HEK293 (cell line): ENCODE results near the gene HEXIM1.

Experiments used
- GFI1B ChIP-seq: fragments of 450-650 bp; formaldehyde crosslinking; IDR thresholded peaks from 2 replicates; pipeline ENCODE4 v1.5.1; 2016; ENCODE audit warnings: missing biosample characterization, missing genetic modification characterization
- MEIS1 ChIP-seq: sonication (generic); formaldehyde crosslinking; IDR thresholded peaks from 2 replicates; pipeline ENCODE4 v1.8.1; 2022; ENCODE audit warnings: missing genetic modification reagents, mild to moderate bottlenecking, borderline replicate concordance
- OSR2 ChIP-seq: fragments of 450-650 bp; formaldehyde crosslinking; IDR thresholded peaks from 2 replicates; pipeline ENCODE4 v1.5.1; 2016; ENCODE audit warnings: missing biosample characterization, missing genetic modification characterization
- SCRT1 ChIP-seq: fragments of 450-650 bp; formaldehyde crosslinking; IDR thresholded peaks from 2 replicates; pipeline ENCODE4 v1.5.1; 2016; ENCODE audit warnings: missing biosample characterization, missing genetic modification characterization, borderline replicate concordance
- SCRT2 ChIP-seq: fragments of 450-650 bp; formaldehyde crosslinking; IDR thresholded peaks from 2 replicates; pipeline ENCODE4 v1.5.1; 2016; ENCODE audit warnings: missing biosample characterization, missing genetic modification characterization
- ZNF157 ChIP-seq: fragments of 450-650 bp; formaldehyde crosslinking; IDR thresholded peaks from 2 replicates; pipeline ENCODE4 v1.5.1; 2016; ENCODE audit warnings: missing biosample characterization, missing genetic modification characterization
- ZNF184 ChIP-seq: fragments of 450-650 bp; IDR thresholded peaks from 2 replicates; pipeline ENCODE4 v1.5.1; 2018; ENCODE audit warnings: missing biosample characterization, mild to moderate bottlenecking, missing genetic modification characterization
- ZNF211 ChIP-seq: fragments of 450-650 bp; formaldehyde crosslinking; IDR thresholded peaks from 2 replicates; pipeline ENCODE4 v1.5.1; 2016; ENCODE audit warnings: low read depth, missing biosample characterization, missing genetic modification characterization
- ZNF302 ChIP-seq: fragments of 450-650 bp; formaldehyde crosslinking; IDR thresholded peaks from 2 replicates; pipeline ENCODE4 v1.5.1; 2016; ENCODE audit warnings: missing biosample characterization, missing genetic modification characterization, low read depth
- ZNF311 ChIP-seq: fragments of 450-650 bp; formaldehyde crosslinking; IDR thresholded peaks from 2 replicates; pipeline ENCODE4 v1.5.1; 2017; ENCODE audit warnings: missing biosample characterization, missing genetic modification characterization, borderline replicate concordance
- ZNF37A ChIP-seq: fragments of 450-650 bp; IDR thresholded peaks from 2 replicates; pipeline ENCODE4 v1.5.1; 2018; ENCODE audit warnings: missing biosample characterization, missing genetic modification characterization
- ZNF423 ChIP-seq: fragments of 450-650 bp; formaldehyde crosslinking; IDR thresholded peaks from 2 replicates; pipeline ENCODE4 v1.5.1; 2016; ENCODE audit warnings: missing biosample characterization, missing genetic modification characterization
- ZNF433 ChIP-seq: fragments of 450-650 bp; formaldehyde crosslinking; IDR thresholded peaks from 2 replicates; pipeline ENCODE4 v1.5.1; 2016; ENCODE audit warnings: missing biosample characterization, missing genetic modification characterization, low read depth
- ZNF529 ChIP-seq: fragments of 450-650 bp; formaldehyde crosslinking; IDR thresholded peaks from 2 replicates; pipeline ENCODE4 v1.5.1; 2017; ENCODE audit warnings: missing genetic modification characterization, missing biosample characterization; ENCODE audit not compliant: insufficient replicate concordance
- ZNF549 ChIP-seq: fragments of 450-650 bp; IDR thresholded peaks from 2 replicates; pipeline ENCODE4 v1.5.1; 2018; ENCODE audit warnings: missing biosample characterization, missing genetic modification characterization, mild to moderate bottlenecking, inconsistent platforms, moderate library complexity
- ZNF623 ChIP-seq: fragments of 450-650 bp; formaldehyde crosslinking; IDR thresholded peaks from 2 replicates; pipeline ENCODE4 v1.5.1; 2016; ENCODE audit warnings: missing biosample characterization, missing genetic modification characterization
- ZNF76 ChIP-seq: fragments of 450-650 bp; formaldehyde crosslinking; IDR thresholded peaks from 2 replicates; pipeline ENCODE4; 2016; ENCODE audit warnings: low read depth, missing biosample characterization, missing genetic modification characterization, borderline replicate concordance
- ZNF777 ChIP-seq: fragments of 450-650 bp; formaldehyde crosslinking; IDR thresholded peaks from 2 replicates; pipeline ENCODE4 v1.5.1; 2017; ENCODE audit warnings: missing biosample characterization, missing genetic modification characterization, borderline replicate concordance
- ZNF830 ChIP-seq: fragments of 450-650 bp; IDR thresholded peaks from 2 replicates; pipeline ENCODE4 v1.5.0; 2018; ENCODE audit warnings: missing biosample characterization, missing genetic modification characterization, low read depth, mild to moderate bottlenecking, moderate library complexity
- ZSCAN23 ChIP-seq: fragments of 450-650 bp; formaldehyde crosslinking; IDR thresholded peaks from 2 replicates; pipeline ENCODE4 v1.5.1; 2016; ENCODE audit warnings: missing biosample characterization, missing genetic modification characterization
- TF ChIP-seq, protein P1 (sequence below): fragments of 450-650 bp; formaldehyde crosslinking; IDR thresholded peaks from 2 replicates; pipeline ENCODE4 v1.5.1; 2017; ENCODE audit warnings: missing biosample characterization, missing genetic modification characterization
- TF ChIP-seq, protein P2 (sequence below): fragments of 450-650 bp; formaldehyde crosslinking; IDR thresholded peaks from 2 replicates; pipeline ENCODE4 v1.5.1; 2016; ENCODE audit warnings: missing biosample characterization, missing genetic modification characterization
- TF ChIP-seq, protein P3 (sequence below): fragments of 450-650 bp; IDR thresholded peaks from 2 replicates; pipeline ENCODE4 v1.5.1; 2018; ENCODE audit warnings: missing biosample characterization, missing genetic modification characterization
- TF ChIP-seq, protein P4 (sequence below): fragments of 450-650 bp; formaldehyde crosslinking; IDR thresholded peaks from 2 replicates; pipeline ENCODE4 v1.5.1; 2016; ENCODE audit warnings: missing biosample characterization, missing genetic modification characterization
- TF ChIP-seq, protein P5 (sequence below): fragments of 450-650 bp; formaldehyde crosslinking; IDR thresholded peaks from 2 replicates; pipeline ENCODE4 v1.5.1; 2016; ENCODE audit warnings: missing biosample characterization, missing genetic modification characterization
- TF ChIP-seq, protein P6 (sequence below): fragments of 450-650 bp; formaldehyde crosslinking; conservative IDR thresholded peaks from 2 replicates; pipeline ENCODE4 v1.5.1; 2016; ENCODE audit warnings: low read depth, missing biosample characterization, missing genetic modification characterization

Gene HEXIM1

DNA sequence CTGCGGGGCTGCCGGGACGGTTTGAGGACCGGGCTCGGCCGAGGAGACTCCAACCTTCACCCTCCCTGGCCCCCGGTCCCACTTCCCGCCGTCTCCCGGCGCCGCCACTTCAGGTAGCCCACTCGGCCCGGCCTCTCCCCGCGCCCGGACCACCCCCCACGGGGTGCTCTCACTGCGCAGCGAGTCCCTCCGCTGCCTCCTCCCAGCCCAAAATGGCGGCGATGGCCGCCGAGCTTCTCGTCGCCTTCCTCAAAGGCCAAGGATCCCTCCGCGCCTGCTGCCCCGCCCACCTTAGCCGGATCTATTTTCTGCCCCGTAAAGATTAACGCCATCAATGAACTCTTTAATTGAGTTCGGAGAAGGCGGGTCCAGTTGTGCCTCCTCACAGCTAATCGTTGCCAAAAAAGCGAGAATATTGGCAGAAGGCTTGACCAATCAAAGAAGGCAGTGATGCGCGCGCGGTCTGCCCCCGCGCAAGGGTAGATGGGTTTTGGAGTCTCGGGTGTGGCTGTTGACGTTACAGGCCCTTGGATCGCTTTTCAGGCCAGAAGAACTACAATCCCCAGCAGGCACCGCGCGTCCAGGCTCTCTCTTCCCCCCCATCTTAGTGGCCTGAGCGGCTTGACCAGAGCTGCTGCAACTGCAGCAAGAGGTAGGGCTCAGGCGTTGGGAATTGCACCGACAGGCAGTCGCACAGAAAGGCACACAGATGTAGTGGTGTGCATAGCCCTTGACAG lies 13.2 kb downstream of the HEXIM1 start, which contains the start of gene HEXIM2 (continued):
- TF ChIP-seq ZNF623 (tag by site-specific recombination), result peak; percentile 34; the same call in 1 of the 2 replicates
- TF ChIP-seq GFI1B (tag by site-specific recombination), result peak; percentile 38; the same call in 1 of the 2 replicates
- TF ChIP-seq, protein P1, sequence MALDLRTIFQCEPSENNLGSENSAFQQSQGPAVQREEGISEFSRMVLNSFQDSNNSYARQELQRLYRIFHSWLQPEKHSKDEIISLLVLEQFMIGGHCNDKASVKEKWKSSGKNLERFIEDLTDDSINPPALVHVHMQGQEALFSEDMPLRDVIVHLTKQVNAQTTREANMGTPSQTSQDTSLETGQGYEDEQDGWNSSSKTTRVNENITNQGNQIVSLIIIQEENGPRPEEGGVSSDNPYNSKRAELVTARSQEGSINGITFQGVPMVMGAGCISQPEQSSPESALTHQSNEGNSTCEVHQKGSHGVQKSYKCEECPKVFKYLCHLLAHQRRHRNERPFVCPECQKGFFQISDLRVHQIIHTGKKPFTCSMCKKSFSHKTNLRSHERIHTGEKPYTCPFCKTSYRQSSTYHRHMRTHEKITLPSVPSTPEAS, result peak; percentile 57; the same call in 1 of the 2 replicates
- no peak for TF ChIP-seq SCRT2
- no peak for TF ChIP-seq ZNF37A
- peak; percentile 54; the same call in 1 of the 2 replicates for TF ChIP-seq ZNF184
- TF ChIP-seq ZNF830, result no peak
- no peak for TF ChIP-seq ZNF529 (tag by site-specific recombination)
- TF ChIP-seq, protein P2, sequence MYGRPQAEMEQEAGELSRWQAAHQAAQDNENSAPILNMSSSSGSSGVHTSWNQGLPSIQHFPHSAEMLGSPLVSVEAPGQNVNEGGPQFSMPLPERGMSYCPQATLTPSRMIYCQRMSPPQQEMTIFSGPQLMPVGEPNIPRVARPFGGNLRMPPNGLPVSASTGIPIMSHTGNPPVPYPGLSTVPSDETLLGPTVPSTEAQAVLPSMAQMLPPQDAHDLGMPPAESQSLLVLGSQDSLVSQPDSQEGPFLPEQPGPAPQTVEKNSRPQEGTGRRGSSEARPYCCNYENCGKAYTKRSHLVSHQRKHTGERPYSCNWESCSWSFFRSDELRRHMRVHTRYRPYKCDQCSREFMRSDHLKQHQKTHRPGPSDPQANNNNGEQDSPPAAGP, result peak; percentile 96
- TF ChIP-seq, protein P3, sequence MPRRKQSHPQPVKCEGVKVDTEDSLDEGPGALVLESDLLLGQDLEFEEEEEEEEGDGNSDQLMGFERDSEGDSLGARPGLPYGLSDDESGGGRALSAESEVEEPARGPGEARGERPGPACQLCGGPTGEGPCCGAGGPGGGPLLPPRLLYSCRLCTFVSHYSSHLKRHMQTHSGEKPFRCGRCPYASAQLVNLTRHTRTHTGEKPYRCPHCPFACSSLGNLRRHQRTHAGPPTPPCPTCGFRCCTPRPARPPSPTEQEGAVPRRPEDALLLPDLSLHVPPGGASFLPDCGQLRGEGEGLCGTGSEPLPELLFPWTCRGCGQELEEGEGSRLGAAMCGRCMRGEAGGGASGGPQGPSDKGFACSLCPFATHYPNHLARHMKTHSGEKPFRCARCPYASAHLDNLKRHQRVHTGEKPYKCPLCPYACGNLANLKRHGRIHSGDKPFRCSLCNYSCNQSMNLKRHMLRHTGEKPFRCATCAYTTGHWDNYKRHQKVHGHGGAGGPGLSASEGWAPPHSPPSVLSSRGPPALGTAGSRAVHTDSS (tag by site-specific recombination), result no peak; the same call in 1 of the 2 replicates
- 0 out of 2 replicates have a peak, but pooled peaks have one; percentile 18 for TF ChIP-seq ZNF777 (tag by site-specific recombination)
- TF ChIP-seq MEIS1 (CRISPR knock-in tag), result no peak
- 0 out of 2 replicates have a peak, but pooled peaks have one; percentile 38 for TF ChIP-seq ZNF157 (tag by site-specific recombination)
- TF ChIP-seq ZNF311 (tag by site-specific recombination), result no peak
- TF ChIP-seq, protein P4, sequence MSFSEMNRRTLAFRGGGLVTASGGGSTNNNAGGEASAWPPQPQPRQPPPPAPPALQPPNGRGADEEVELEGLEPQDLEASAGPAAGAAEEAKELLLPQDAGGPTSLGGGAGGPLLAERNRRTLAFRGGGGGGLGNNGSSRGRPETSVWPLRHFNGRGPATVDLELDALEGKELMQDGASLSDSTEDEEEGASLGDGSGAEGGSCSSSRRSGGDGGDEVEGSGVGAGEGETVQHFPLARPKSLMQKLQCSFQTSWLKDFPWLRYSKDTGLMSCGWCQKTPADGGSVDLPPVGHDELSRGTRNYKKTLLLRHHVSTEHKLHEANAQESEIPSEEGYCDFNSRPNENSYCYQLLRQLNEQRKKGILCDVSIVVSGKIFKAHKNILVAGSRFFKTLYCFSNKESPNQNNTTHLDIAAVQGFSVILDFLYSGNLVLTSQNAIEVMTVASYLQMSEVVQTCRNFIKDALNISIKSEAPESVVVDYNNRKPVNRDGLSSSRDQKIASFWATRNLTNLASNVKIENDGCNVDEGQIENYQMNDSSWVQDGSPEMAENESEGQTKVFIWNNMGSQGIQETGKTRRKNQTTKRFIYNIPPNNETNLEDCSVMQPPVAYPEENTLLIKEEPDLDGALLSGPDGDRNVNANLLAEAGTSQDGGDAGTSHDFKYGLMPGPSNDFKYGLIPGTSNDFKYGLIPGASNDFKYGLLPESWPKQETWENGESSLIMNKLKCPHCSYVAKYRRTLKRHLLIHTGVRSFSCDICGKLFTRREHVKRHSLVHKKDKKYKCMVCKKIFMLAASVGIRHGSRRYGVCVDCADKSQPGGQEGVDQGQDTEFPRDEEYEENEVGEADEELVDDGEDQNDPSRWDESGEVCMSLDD, result peak; percentile 97
- TF ChIP-seq, protein P5, sequence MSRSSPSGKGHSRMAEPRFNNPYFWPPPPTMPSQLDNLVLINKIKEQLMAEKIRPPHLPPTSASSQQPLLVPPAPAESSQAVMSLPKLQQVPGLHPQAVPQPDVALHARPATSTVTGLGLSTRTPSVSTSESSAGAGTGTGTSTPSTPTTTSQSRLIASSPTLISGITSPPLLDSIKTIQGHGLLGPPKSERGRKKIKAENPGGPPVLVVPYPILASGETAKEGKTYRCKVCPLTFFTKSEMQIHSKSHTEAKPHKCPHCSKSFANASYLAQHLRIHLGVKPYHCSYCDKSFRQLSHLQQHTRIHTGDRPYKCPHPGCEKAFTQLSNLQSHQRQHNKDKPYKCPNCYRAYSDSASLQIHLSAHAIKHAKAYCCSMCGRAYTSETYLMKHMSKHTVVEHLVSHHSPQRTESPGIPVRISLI (tag by site-specific recombination), result 0 out of 2 replicates have a peak, but pooled peaks have one; percentile 11
- peak; percentile 47; the same call in 1 of the 2 replicates for TF ChIP-seq OSR2 (tag by site-specific recombination)
- no peak for TF ChIP-seq SCRT1 (tag by site-specific recombination)
- TF ChIP-seq ZNF76 (tag by site-specific recombination), result peak; percentile 94
- TF ChIP-seq ZNF211, result no peak
- TF ChIP-seq, protein P6, sequence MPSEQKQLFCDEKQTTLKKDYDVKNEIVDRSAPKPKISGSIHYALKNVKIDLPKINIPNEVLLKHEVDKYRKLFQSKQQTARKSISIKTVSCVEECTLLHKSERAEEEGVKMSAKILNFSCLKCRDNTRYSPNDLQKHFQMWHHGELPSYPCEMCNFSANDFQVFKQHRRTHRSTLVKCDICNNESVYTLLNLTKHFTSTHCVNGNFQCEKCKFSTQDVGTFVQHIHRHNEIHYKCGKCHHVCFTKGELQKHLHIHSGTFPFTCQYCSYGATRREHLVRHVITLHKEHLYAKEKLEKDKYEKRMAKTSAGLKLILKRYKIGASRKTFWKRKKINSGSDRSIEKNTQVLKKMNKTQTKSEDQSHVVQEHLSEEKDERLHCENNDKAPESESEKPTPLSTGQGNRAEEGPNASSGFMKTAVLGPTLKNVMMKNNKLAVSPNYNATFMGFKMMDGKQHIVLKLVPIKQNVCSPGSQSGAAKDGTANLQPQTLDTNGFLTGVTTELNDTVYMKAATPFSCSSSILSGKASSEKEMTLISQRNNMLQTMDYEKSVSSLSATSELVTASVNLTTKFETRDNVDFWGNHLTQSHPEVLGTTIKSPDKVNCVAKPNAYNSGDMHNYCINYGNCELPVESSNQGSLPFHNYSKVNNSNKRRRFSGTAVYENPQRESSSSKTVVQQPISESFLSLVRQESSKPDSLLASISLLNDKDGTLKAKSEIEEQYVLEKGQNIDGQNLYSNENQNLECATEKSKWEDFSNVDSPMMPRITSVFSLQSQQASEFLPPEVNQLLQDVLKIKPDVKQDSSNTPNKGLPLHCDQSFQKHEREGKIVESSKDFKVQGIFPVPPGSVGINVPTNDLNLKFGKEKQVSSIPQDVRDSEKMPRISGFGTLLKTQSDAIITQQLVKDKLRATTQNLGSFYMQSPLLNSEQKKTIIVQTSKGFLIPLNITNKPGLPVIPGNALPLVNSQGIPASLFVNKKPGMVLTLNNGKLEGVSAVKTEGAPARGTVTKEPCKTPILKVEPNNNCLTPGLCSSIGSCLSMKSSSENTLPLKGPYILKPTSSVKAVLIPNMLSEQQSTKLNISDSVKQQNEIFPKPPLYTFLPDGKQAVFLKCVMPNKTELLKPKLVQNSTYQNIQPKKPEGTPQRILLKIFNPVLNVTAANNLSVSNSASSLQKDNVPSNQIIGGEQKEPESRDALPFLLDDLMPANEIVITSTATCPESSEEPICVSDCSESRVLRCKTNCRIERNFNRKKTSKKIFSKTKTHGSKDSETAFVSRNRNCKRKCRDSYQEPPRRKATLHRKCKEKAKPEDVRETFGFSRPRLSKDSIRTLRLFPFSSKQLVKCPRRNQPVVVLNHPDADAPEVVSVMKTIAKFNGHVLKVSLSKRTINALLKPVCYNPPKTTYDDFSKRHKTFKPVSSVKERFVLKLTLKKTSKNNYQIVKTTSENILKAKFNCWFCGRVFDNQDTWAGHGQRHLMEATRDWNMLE (tag by site-specific recombination), result 0 out of 2 replicates have a peak, but pooled peaks have one; percentile 34
- TF ChIP-seq ZSCAN23 (tag by site-specific recombination), result peak; percentile 90
- TF ChIP-seq ZNF433, result no peak
- no peak for TF ChIP-seq ZNF302 (tag by site-specific recombination)
- peak; percentile 74 for TF ChIP-seq ZNF423
- no peak for TF ChIP-seq ZNF549 (tag by site-specific recombination)
